Left renal pelvis (tissue), 4 donors: ENCODE results near the gene MATK. TPM values are rescaled to one million over a fixed set of nuclear protein-coding genes. Genes with fewer than 3 reads are reported as not detected.

ENCODE experiments used
- DNase-seq, 4 donors: peaks; one replicate each; pipeline ENCODE4 v3.0.0-alpha.2; 2013; ENCODE audit warnings: low read depth in 4 of 4, low spot score in 3 of 4
- polyA plus RNA-seq, 4 donors: library from polyadenylated mRNA; unstranded; fragments of 120-200 nt; gene quantifications; one replicate each; pipeline ENCODE4 v1.2.1, GENCODE V29; 2013; ENCODE audit not compliant: insufficient read length in 4 of 4

MATK gene
- 1 to 10 TPM in 3 of 4 donors, under 1 TPM in 1; 0.57 to 1.6 (median 1.4) TPM for polyA plus RNA-seq

GRCh38 chr19:3785938-3786824 lies at the start of gene MATK:
TSS of gene MATK (minus strand) at chr19:3786381. CDS start at chr19:3785135, 1,246 bp downstream.
- DNase-seq, result no peak

GRCh38 chr19:3835055-3835435 lies 48.9 kb upstream of the MATK start:
- no peak for DNase-seq

- no peak for DNase-seq
Measured at GRCh38 chr19:3834349-3835054, 48.3 kb upstream of the MATK start.

GRCh38 chr19:3833578-3834348 lies 47.6 kb upstream of the MATK start:
- no peak for DNase-seq

GRCh38 chr19:3832001-3832400 lies 45.8 kb upstream of the MATK start:
- no peak for DNase-seq

GRCh38 chr19:3831601-3832000 lies 45.4 kb upstream of the MATK start:
- DNase-seq, result no peak

GRCh38 chr19:3830621-3831589 lies 44.7 kb upstream of the MATK start:
- DNase-seq, result no peak

GRCh38 chr19:3827306-3827705 lies 41.1 kb upstream of the MATK start:
- no peak for DNase-seq

GRCh38 chr19:3826163-3826562 lies 40.0 kb upstream of the MATK start:
- DNase-seq, result no peak

- no peak for DNase-seq
Measured at GRCh38 chr19:3825286-3825956, 39.2 kb upstream of the MATK start.

GRCh38 chr19:3823350-3823713 lies 37.2 kb upstream of the MATK start:
- DNase-seq, result no peak

- no peak for DNase-seq
Measured at GRCh38 chr19:3822683-3823349, 36.6 kb upstream of the MATK start.

GRCh38 chr19:3821857-3822364 lies 35.7 kb upstream of the MATK start:
- no peak for DNase-seq

- no peak for DNase-seq
Measured at GRCh38 chr19:3821156-3821555, 35.0 kb upstream of the MATK start.

GRCh38 chr19:3819989-3820388 lies 33.8 kb upstream of the MATK start:
- DNase-seq, result no peak

GRCh38 chr19:3818918-3819317 lies 32.7 kb upstream of the MATK start:
- no peak for DNase-seq

- DNase-seq, result no peak
Measured at GRCh38 chr19:3818466-3818865, 32.3 kb upstream of the MATK start.

GRCh38 chr19:3817761-3818160 lies 31.6 kb upstream of the MATK start:
- DNase-seq, result no peak
